Prostate gland (tissue), 2 donors: ENCODE measurements around the gene FOXP1. TPM values are rescaled to one million over a fixed set of nuclear protein-coding genes. Genes with fewer than 3 reads are reported as not detected.

Experiments used
- DNase-seq: peaks from one replicate; pipeline ENCODE4 v3.0.0-alpha.2; 2019; ENCODE audit warnings: low spot score
- H3K27ac ChIP-seq, 2 donors: fragments of 200-600 bp; sonication (generic); 2 replicates each; pipeline ENCODE4 v1.5.1; 2017 to 2019
- H3K27me3 ChIP-seq: fragments of 200-600 bp; sonication (generic); replicated peaks from 2 replicates; pipeline ENCODE4 v1.5.1; 2019; ENCODE audit not compliant: insufficient read depth
- H3K36me3 ChIP-seq, 2 donors: fragments of 200-600 bp; sonication (generic); 1 replicate in 1 of 2; 2 replicates in 1 of 2; pipeline versions ENCODE4 v1.5.1 to v1.8.1; 2017 to 2019
- H3K4me1 ChIP-seq: fragments of 200-600 bp; sonication (generic); replicated peaks from 2 replicates; pipeline ENCODE4 v1.5.1; 2019
- H3K4me3 ChIP-seq, 2 donors: fragments of 200-600 bp; sonication (generic); 2 replicates each; pipeline ENCODE4 v1.5.1; 2017 to 2019
- H3K9me3 ChIP-seq: fragments of 200-600 bp; sonication (generic); 2 replicates; pipeline ENCODE4 v1.5.1; 2017
- POLR2A ChIP-seq: fragments of 450-650 bp; IDR thresholded peaks from one replicate; pipeline ENCODE4 v1.6.1; 2016; ENCODE audit warnings: antibody characterized with exemption, mild to moderate bottlenecking
- POLR2AphosphoS5 ChIP-seq: sonication (generic); formaldehyde crosslinking; IDR thresholded peaks from one replicate; pipeline ENCODE4 v1.6.1; 2017; ENCODE audit warnings: antibody characterized with exemption
- WGBS: methylation state at CpG from one replicate; pipeline ENCODE4 v1.1.5; 2018; 5-methylcytosine and 5-hydroxymethylcytosine counted together
- intact Hi-C: fragments of 100-400 bp; cut with DNase I; formaldehyde crosslinking; loops from one replicate; pipeline ENCODE4 v1.14.2; 2022
- total RNA-seq, 2 donors: library from RNA; depleted of rRNA; stranded (reverse); fragments of >200 nt; gene quantifications; one replicate each; pipeline ENCODE4 v1.1.0, GENCODE V29; 2016
- TF ChIP-seq, protein P1 (sequence below), 4 experiments: fragments of 200-600 bp in 2 of 4; fragments of 450-650 bp in 2 of 4; sonication (generic) in 2 of 4; IDR thresholded peaks; 1 replicate in 3 of 4; 2 replicates in 1 of 4; pipeline ENCODE4 v1.5.1; 2016 to 2019; ENCODE audit warnings: antibody characterized with exemption in 4 of 4, mild to moderate bottlenecking in 2 of 4, moderate library complexity in 2 of 4

FOXP1 gene
- total RNA-seq, 2 donors from 2014 or later: 133 to 156 TPM

- intact Hi-C loops: no loop called here
- H3K27ac ChIP-seq: no peak overlapping the region
- 93% methylated on average over 4 of the region's 4 CpGs for WGBS
- no peak for DNase-seq
- H3K36me3 ChIP-seq: no peaks in the 10 kb centered on the region
- H3K4me3 ChIP-seq: no peak overlapping the region
- no peaks in the 10 kb centered on the region for H3K9me3 ChIP-seq
- no peaks in the 10 kb centered on the region for H3K4me1 ChIP-seq
- H3K27me3 ChIP-seq: no peaks in the 10 kb centered on the region
- TF ChIP-seq, protein P1, sequence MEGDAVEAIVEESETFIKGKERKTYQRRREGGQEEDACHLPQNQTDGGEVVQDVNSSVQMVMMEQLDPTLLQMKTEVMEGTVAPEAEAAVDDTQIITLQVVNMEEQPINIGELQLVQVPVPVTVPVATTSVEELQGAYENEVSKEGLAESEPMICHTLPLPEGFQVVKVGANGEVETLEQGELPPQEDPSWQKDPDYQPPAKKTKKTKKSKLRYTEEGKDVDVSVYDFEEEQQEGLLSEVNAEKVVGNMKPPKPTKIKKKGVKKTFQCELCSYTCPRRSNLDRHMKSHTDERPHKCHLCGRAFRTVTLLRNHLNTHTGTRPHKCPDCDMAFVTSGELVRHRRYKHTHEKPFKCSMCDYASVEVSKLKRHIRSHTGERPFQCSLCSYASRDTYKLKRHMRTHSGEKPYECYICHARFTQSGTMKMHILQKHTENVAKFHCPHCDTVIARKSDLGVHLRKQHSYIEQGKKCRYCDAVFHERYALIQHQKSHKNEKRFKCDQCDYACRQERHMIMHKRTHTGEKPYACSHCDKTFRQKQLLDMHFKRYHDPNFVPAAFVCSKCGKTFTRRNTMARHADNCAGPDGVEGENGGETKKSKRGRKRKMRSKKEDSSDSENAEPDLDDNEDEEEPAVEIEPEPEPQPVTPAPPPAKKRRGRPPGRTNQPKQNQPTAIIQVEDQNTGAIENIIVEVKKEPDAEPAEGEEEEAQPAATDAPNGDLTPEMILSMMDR (IDR thresholded peaks at IDR 0.05): no peak
- TF ChIP-seq POLR2AphosphoS5 (no peak), POLR2A (no peak)
Measured at GRCh38 chr3:71092665-71093064, 490.9 kb downstream of the FOXP1 start.

DNA sequence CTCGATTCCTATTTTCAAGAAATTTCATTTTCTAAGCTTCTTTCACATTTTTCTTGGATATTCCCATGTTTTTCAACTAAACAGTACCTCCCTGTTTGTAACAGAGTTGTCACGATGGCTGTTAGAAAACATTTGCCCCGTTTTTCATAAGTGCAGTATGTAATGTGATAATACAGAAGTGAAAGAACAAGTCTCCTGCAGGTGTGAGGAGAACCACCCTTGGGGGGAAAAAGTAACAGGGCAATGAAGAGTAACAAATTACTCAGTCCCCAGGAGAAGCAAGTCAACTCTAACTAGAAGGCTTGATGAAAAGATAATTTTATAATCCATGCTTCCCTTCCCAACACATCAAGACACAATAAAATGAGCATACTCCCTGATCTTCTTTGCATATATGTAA lies 493.3 kb downstream of the FOXP1 start:
- no peaks in the 10 kb centered on the region for H3K27me3 ChIP-seq
- no peak overlapping the region for H3K4me3 ChIP-seq
- no peak for DNase-seq
- no peak overlapping the region for H3K27ac ChIP-seq
- no peaks in the 10 kb centered on the region for H3K36me3 ChIP-seq
- no peaks in the 10 kb centered on the region for H3K4me1 ChIP-seq
- TF ChIP-seq, protein P1 (IDR thresholded peaks at IDR 0.05): no peak
- no peak for TF ChIP-seq POLR2A
- no peak for TF ChIP-seq POLR2AphosphoS5
- H3K9me3 ChIP-seq: no peaks in the 10 kb centered on the region
- intact Hi-C loops: no loop called here
- 77% methylated on average over 3 of the region's 3 CpGs for WGBS

DNA sequence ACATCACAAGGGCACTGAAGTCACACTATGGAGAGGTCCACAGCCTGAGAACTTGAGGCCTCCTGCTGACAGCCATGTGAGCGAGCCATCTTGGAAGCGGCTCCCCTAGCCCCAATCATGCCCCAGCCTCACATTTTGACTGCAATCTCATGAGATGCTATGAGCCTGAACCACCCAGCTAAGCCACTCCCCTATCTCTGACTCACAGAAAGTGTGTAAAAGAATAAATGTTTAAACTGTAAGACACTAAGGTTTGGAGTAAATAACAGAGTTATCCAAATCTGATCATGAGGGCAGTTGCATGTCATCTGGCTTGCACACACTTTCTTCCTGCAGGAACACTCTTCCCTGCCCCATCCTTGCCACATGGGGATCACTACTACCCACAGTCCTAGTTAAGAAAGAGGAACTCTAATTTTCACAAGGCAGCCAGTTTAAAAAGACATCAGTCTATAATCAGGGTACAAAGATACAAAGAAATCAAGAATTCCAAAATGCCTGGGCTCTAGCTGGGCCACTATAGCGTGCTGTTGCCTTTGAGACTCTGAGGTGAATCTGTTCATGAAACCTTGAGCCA lies 494.2 kb downstream of the FOXP1 start:
- Histone ChIP-seq H3K27me3 (no peaks in the 10 kb centered on the region), H3K36me3 (no peaks in the 10 kb centered on the region), H3K9me3 (no peaks in the 10 kb centered on the region), H3K4me1 (no peaks in the 10 kb centered on the region), H3K4me3 (no peak overlapping the region), H3K27ac (no peak overlapping the region)
- intact Hi-C loops: no loop called here
- DNase-seq: no peak
- no peak for TF ChIP-seq POLR2A
- TF ChIP-seq POLR2AphosphoS5: no peak
- TF ChIP-seq, protein P1 (IDR thresholded peaks at IDR 0.05): no peak
- 93% methylated on average over 3 of the region's 3 CpGs for WGBS

DNA sequence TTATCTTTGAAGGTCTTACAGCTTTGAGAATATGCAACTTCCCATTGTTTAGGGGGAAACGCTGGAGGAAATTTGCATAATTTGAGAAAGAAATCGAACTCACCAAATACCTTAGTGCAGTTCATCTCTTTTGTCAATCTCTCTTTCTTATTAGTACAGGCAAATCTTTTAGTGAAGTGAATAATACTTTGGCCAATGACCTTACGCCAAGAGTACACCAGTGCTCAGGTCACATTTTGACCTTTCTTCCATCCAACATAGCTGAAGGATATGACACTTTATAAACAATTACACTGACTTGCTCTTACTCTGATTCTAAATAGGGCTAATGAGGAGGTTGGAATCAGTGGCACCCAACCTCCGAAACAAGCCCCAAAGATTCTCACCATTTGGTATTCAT lies 494.8 kb downstream of the FOXP1 start:
- no peaks in the 10 kb centered on the region for H3K4me1 ChIP-seq
- intact Hi-C loops: no loop called here
- H3K27ac ChIP-seq: no peak overlapping the region
- WGBS: 91% methylated on average over 4 of the region's 4 CpGs
- no peak overlapping the region for H3K4me3 ChIP-seq
- TF ChIP-seq POLR2AphosphoS5 (no peak), POLR2A (no peak)
- TF ChIP-seq, protein P1 (IDR thresholded peaks at IDR 0.05): no peak
- no peaks in the 10 kb centered on the region for H3K27me3 ChIP-seq
- H3K9me3 ChIP-seq: no peaks in the 10 kb centered on the region
- H3K36me3 ChIP-seq: no peaks in the 10 kb centered on the region
- no peak for DNase-seq

DNA sequence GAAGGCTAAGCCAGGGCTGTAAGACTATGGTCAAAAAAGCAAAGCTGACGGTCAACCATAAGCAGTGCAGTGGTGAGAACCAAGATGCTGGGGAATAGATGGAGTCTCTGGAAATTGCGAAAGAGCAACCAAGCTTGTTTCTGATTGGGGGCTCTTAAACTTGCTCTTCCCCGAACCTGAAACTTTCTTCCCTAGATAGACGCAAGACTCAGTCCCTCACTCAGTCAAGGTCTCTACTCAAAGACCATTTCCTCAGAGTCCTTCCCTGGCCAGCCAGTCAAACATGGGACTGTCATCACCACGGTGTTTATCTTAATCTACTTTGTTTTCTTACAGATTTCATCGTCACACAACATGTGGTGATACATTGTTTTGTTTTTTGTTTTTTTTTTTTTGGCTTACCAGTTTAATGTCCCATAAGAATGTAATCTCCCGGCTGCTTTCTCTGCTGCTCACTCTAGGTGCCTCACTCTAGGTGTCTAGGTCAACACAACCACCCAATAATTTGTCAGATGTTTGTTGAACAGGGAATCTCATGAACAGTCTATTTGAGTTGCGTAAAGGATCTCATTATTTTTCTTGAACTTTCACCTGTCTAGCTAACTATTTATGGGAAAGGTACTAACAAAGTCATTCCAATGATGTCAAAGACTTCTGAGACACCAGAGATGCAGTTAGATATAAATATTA lies 495.4 kb downstream of the FOXP1 start:
- DNase-seq: no peak
- Histone ChIP-seq H3K27ac (no peak overlapping the region), H3K36me3 (no peaks in the 10 kb centered on the region), H3K4me1 (no peaks in the 10 kb centered on the region), H3K4me3 (no peak overlapping the region), H3K27me3 (no peaks in the 10 kb centered on the region), H3K9me3 (no peaks in the 10 kb centered on the region)
- TF ChIP-seq, protein P1 (IDR thresholded peaks at IDR 0.05): no peak
- no peak for TF ChIP-seq POLR2AphosphoS5
- TF ChIP-seq POLR2A: no peak
- WGBS: 92% methylated on average over 8 of the region's 8 CpGs
- intact Hi-C loops: no loop called here
